GM18861 (cell line): ENCODE measurements around the gene RNGTT.
A peak's percentile ranks its signal among the peaks of the same experiment; 100 is the strongest.
"Not testable (repeated sequence)": the region's sequence is repeated elsewhere in the genome, so short reads cannot be mapped to it uniquely, and the experiment has no call there.

Experiments used
- ATAC-seq: cut with Tn5 transposase; IDR thresholded peaks from one replicate; pipeline ENCODE4 v1.9.1; 2021; ENCODE audit not compliant: unreplicated experiment

Gene RNGTT

GRCh38 chr6:88741071-88741470, 222.3 kb downstream of the RNGTT start:
- no peak for ATAC-seq

DNA sequence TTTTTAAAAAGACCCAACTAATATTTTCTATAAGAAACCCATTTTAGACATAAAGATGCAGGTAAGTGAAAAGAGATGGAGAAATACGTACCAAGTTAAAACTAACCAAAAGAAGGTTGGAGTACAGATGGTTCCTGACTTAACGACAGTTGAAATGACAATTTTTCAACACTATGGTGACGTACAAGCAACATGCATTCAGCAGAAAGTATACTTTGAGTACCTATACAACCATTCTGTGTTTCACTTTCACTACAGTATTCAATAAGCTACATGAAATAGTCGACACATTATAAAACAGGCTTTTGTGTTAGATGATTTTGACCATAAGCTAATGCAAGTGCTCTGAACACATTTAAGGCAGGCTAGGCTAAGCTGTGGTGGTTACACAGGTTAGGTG, 228.9 kb downstream of the RNGTT start:
- ATAC-seq = no peak

- no peak for ATAC-seq
Observed at GRCh38 chr6:88730611-88731011, 232.8 kb downstream of the RNGTT start.

GRCh38 chr6:88728756-88729155, 234.7 kb downstream of the RNGTT start:
- no peak for ATAC-seq

DNA sequence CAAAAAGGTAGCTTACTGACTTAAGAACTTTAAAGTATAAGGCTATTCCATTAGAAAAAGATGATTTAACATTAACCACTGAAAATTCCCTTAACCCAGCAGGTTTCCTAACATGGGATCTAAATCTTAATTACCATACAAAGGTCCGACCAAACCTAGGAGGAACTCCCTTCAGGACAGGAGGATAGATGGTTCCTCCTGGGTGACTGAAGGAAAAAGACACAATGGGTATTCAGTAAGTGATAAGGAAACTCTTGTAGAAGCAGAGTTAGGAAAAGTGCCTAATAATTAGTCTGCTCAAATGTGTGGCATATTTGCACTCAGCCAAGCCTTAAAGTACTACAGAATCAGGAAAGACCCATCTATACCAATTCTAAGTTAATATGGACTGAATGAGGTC, 237.0 kb downstream of the RNGTT start:
- ATAC-seq = not testable (repeated sequence)

DNA sequence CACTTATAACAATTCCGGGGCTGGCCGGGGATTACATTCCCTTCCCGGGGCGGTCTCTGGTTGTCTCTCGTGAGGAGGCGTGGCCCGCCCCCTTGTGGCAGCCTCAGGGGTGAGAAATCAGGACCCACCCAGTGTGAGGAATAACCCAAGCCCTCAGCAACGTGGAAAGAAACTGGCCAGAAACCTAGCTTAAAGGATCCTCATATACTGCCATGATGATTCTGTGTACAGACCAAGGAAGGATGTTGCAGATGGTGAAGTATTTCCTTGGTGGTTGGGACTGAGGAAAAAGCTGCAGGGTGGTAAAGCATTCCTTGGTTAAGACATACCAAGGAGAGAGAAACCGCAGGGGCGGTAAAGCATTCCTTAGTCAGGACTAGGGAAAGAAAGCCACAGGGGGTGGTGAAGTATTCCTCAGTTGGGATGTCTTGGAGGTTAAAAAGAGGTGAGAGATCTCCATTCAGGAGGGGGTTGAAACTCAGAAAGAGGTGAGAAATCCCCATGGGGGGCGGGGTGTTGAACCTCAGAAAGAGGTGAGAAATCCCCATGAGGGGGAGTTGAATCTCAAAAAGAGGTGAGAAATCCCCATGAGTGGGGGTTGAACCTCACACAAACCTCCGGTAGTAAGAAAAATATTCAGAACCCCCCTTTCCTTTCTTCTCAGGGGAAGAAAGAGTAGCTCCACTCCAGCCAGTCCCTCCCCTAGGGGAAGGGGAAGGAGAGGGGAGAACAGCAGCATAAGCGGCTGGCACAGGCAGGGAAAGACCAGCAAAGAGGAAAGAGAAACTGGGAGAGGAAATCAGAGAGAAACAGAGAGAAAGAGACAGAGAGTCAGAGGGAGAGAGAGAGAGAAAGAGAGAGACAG, 238.1 kb downstream of the RNGTT start:
- ATAC-seq = no peak

- no peak for ATAC-seq
Observed at GRCh38 chr6:88722686-88723085, 240.7 kb downstream of the RNGTT start.

GRCh38 chr6:88716399-88716798, 247.0 kb downstream of the RNGTT start:
- not testable (repeated sequence) for ATAC-seq

GRCh38 chr6:88712243-88712936, 251.0 kb downstream of the RNGTT start:
- no peak for ATAC-seq

GRCh38 chr6:88709819-88710246, 253.6 kb downstream of the RNGTT start:
- no peak for ATAC-seq

DNA sequence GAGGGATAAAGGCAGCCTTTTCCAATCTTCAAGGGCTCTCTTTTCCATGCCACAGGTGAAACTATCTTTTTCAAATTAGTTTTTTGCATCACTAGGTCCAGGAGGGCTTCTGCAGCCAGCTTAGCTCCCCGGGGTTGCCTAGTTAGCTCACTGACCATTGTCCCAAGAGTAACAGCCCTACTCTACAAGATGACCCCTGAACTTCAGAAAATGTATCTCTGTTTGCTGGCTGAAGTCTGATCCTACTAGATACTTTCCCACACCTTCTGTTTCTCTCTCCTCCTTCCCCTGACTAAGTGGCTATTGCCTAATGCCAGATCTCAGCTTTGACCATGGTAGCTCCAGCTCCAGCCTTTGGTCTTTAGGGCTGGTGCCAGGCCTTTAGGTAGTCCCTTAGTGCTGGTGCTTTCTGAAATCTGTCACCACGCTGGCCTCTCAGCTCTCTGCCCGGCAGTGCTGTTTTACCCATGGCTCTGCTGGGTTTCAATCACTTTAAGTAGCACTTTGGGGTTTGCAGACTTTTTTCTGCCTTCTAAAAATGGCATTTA, 255.1 kb downstream of the RNGTT start:
- ATAC-seq = no peak

GRCh38 chr6:88705601-88706000, 257.8 kb downstream of the RNGTT start:
- peak; percentile 88 for ATAC-seq

GRCh38 chr6:88704980-88705379, 258.4 kb downstream of the RNGTT start:
- no peak for ATAC-seq

GRCh38 chr6:88702956-88703556, 260.4 kb downstream of the RNGTT start:
- ATAC-seq = no peak

DNA sequence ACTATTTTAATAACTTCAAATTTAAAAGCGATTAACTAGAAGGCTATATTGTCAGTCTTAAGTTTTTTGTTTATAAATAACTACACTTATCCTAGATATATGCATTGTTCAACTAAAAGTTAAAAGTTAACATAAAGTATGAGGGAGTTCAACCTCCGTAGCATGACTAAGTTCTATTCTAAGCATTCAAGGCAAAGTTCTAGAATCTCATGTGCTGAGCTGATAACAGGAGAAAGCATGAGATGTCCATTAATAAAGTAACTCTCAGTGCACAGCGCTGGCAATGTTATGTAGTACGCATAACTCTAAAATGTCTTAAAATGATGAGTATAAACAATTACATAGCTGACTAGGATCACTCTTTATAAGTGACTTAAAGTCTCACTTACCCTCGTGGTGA, 264.8 kb downstream of the RNGTT start:
- ATAC-seq = no peak

- ATAC-seq = no peak
Observed at GRCh38 chr6:88695937-88696336, 267.5 kb downstream of the RNGTT start.

- no peak for ATAC-seq
Observed at GRCh38 chr6:88683734-88684133, 279.7 kb downstream of the RNGTT start.

DNA sequence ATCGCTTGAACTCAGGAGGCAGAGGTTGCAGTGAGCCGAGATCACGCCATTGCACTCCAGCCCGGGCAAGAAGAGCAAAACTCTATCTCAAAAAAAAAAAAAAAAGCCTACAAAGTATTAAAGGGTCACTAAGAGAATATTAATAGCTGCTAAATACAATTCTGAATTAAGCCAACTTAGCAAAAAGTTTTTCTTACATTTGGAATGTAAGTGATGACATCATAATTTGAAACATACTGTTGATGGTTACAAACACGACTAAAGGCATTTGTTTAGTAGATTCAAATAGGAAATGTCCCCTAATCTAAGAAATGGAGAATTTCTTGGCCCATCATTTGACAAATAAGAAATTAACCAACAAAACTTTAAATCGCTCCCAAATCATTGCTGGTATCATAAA, 282.8 kb downstream of the RNGTT start:
- no peak for ATAC-seq

GRCh38 chr6:88679841-88680240, 283.6 kb downstream of the RNGTT start:
- no peak for ATAC-seq

DNA sequence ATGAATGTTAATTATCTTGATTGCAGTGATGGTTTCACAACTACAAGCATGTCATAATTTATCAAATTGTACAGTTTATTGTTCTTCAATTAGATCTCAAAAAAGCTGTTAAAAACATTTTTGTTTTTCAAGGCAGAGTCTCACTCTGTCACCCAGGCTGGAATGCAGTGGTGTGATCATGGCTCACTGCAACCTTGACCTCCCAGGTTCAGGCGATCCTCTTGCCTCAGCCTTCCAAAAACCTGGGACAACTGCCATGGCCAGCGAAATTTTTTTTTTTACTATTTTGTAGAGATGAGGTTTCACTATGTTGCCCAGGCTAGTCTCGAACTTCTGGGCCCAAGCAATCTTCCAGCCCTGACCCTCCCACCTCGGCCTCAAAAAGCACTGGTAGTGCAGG, 286.1 kb downstream of the RNGTT start:
- no peak for ATAC-seq

GRCh38 chr6:88671624-88672023, 291.8 kb downstream of the RNGTT start:
- ATAC-seq = no peak

- no peak for ATAC-seq
Observed at GRCh38 chr6:88670369-88670768, 293.0 kb downstream of the RNGTT start.
